Panc1 (cell line): ENCODE results near the gene PARG. TPM values are rescaled to one million over a fixed set of nuclear protein-coding genes. Genes with fewer than 3 reads are reported as not detected.

Experiments used
- ATAC-seq: fragments of 200-7000 bp; cut with Tn5 transposase; 2 replicates; pipeline ENCODE4 v1.9.1; 2020; ENCODE audit warnings: mild to moderate bottlenecking, moderate library complexity
- BruUV-seq: library from RNA; stranded (reverse); fragments of 400-500 nt; replicated peaks from 2 replicates; lab custom pipeline; 2021; lab: Mats Ljungman, UMichigan
- CTCF ChIA-PET: fragments of 300-600 bp; sonication (Branson Sonifier 250); formaldehyde crosslinking; loops from one replicate; lab custom pipeline; 2022; ENCODE audit warnings: antibody characterized with exemption; lab: Charles Lee
- POLR2A ChIA-PET: fragments of 300-600 bp; sonication (Branson Sonifier 250); formaldehyde crosslinking; loops from one replicate; lab custom pipeline; 2022; ENCODE audit warnings: antibody characterized with exemption; lab: Charles Lee
- DNase-seq: peaks from one replicate; pipeline ENCODE4 v3.0.0-alpha.2; 2010; ENCODE audit warnings: low read depth, low spot score
- H3K27ac ChIP-seq: 2 replicates; pipeline ENCODE4 v1.5.1; 2011; ENCODE audit warnings: mild to moderate bottlenecking, low read length, inconsistent platforms
- H3K27me3 ChIP-seq: fragments of 200-500 bp; sonication (Bioruptor generic); 2 replicates; pipeline ENCODE4 v1.6.0; 2014; ENCODE audit warnings: low read length, inconsistent platforms; ENCODE audit not compliant: control insufficient read depth, insufficient read depth
- H3K36me3 ChIP-seq: fragments of 200-500 bp; sonication (Bioruptor generic); 2 replicates; pipeline ENCODE4 v1.5.1; 2014; ENCODE audit warnings: inconsistent platforms, mild to moderate bottlenecking, low read length, moderate library complexity; ENCODE audit not compliant: control insufficient read depth, insufficient read depth
- H3K4me1 ChIP-seq: 2 replicates; pipeline ENCODE4 v1.5.1; 2011; ENCODE audit warnings: inconsistent platforms, mild to moderate bottlenecking, low read length, moderate library complexity; ENCODE audit not compliant: control insufficient read depth, insufficient read depth
- H3K4me3 ChIP-seq, 2 experiments: 2 replicates each; pipeline ENCODE4 v1.5.1; 2011 to 2012; ENCODE audit warnings: low read depth in 2 of 2, low read length in 2 of 2, mild to moderate bottlenecking in 2 of 2, inconsistent platforms in 1 of 2, moderate library complexity in 1 of 2
- H3K9me3 ChIP-seq: fragments of 200-500 bp; sonication (Bioruptor generic); 2 replicates; pipeline ENCODE4 v1.5.1; 2014; ENCODE audit warnings: low read depth, mild to moderate bottlenecking, inconsistent platforms, low read length, moderate library complexity; ENCODE audit not compliant: control insufficient read depth, insufficient read depth
- CTCF ChIP-seq: fragments of 450-650 bp; IDR thresholded peaks from 2 replicates; pipeline ENCODE4 v1.5.1; 2017; ENCODE audit warnings: mild to moderate bottlenecking
- POLR2AphosphoS5 ChIP-seq: IDR thresholded peaks from 2 replicates; pipeline ENCODE4 v1.6.1; 2012; ENCODE audit warnings: mild to moderate bottlenecking, low read depth, low read length, moderate library complexity
- REST ChIP-seq, 2 experiments: IDR thresholded peaks; 2 replicates each; pipeline ENCODE4 v1.6.1; 2011 to 2012; ENCODE audit warnings: low read depth in 2 of 2, control low read depth in 1 of 2, low read length in 1 of 2, mild to moderate bottlenecking in 1 of 2, moderate library complexity in 1 of 2; ENCODE audit not compliant: insufficient read depth in 1 of 2
- SIN3A ChIP-seq: IDR thresholded peaks from 2 replicates; pipeline ENCODE4 v1.6.1; 2012; ENCODE audit warnings: low read depth, mild to moderate bottlenecking, low read length, moderate library complexity, borderline replicate concordance; ENCODE audit not compliant: insufficient read depth
- TCF7L2 ChIP-seq: IDR thresholded peaks from 2 replicates; pipeline ENCODE4 v1.6.1; 2011; ENCODE audit warnings: mild to moderate bottlenecking, low read depth, low read length, inconsistent platforms
- in situ Hi-C: cut with HindIII; loops from 2 replicates; pipeline ENCODE4 v1.10.0; 2016; ENCODE audit warnings: low sequenced_read_pairs, low pct_unique_long_range_greater_than_20kb
- intact Hi-C: fragments of 100-400 bp; cut with micrococcal nuclease; formaldehyde crosslinking; loops from one replicate; pipeline ENCODE4 v1.10.0; 2022; ENCODE audit not compliant: unreplicated experiment
- total RNA-seq: library from RNA; stranded (reverse); gene quantifications from one replicate; pipeline ENCODE4 v1.2.1, GENCODE V29; 2021; ENCODE audit not compliant: unreplicated experiment

The PARG gene
- total RNA-seq, 1 experiment from 2014 or later, result 39.9 TPM

DNA sequence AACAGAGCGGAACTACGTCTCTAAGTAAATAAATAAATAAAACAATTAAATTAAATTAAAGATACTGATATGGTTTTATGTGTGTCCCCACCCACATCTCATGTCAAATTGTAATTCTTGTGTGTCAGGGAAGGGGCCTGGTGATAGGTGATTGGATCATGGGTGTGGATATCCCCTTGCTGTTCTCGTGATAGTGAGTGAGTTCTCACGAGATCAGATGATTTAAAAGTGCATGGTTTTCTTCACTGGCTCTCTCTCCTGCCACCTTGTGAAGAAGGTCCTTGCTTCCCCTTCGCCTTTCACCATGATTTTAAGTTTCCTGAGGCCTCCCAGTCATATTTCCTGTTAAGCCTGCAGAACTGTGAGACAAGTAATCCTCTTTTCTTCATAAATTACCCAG lies 150.7 kb downstream of the PARG start:
- POLR2A ChIA-PET, result no interaction called here
- no peak overlapping the region for H3K27ac ChIP-seq
- DNase-seq (no peak), ATAC-seq (no peak)
- no peaks in the 10 kb centered on the region for H3K36me3 ChIP-seq
- H3K27me3 ChIP-seq, result peaks cover 1% of the 10 kb centered on the region; the same call in 1 of the 2 replicates
- in situ Hi-C loops, result no loop called here
- BruUV-seq, result no TSS peak
- TF ChIP-seq POLR2AphosphoS5 (no peak), SIN3A (no peak), TCF7L2 (no peak), REST (IDR thresholded peaks at IDR 0.05; ENCODE audit: insufficient read depth in 1 of 2, low read depth in 2 of 2, low read length in 1 of 2) (no peak), CTCF (no peak)
- no peaks in the 10 kb centered on the region for H3K4me1 ChIP-seq
- H3K4me3 ChIP-seq, result no peak overlapping the region
- H3K9me3 ChIP-seq, result no peaks in the 10 kb centered on the region
- CTCF ChIA-PET, result no interaction called here
- intact Hi-C loops, result no loop called here

- Histone ChIP-seq H3K9me3 (no peaks in the 10 kb centered on the region), H3K27me3 (peaks cover 11% of the 10 kb centered on the region; the same call in 1 of the 2 replicates), H3K4me3 (no peak overlapping the region), H3K36me3 (no peaks in the 10 kb centered on the region), H3K4me1 (no peaks in the 10 kb centered on the region), H3K27ac (no peak overlapping the region)
- ATAC-seq, result no peak
- BruUV-seq, result no TSS peak
- intact Hi-C loops (loop anchor here (5.0 kb wide), 1 partner anchor 192 kb away; no protein-coding TSS in a partner anchor), in situ Hi-C loops (no loop called here)
- CTCF ChIA-PET, result no interaction called here
- POLR2A ChIA-PET, result no interaction called here
- no peak for DNase-seq
- TF ChIP-seq TCF7L2 (no peak), REST (IDR thresholded peaks at IDR 0.05; ENCODE audit: insufficient read depth in 1 of 2, low read depth in 2 of 2, low read length in 1 of 2) (no peak), CTCF (no peak), POLR2AphosphoS5 (no peak), SIN3A (no peak)
These were observed 157.1 kb downstream of the PARG start for GRCh38 chr10:49784681-49785080.
